EL (cell line): ENCODE measurements around the gene MYH10.

Experiments
- DNase-seq: peaks from one replicate; pipeline ENCODE4 v3.0.0-alpha.2; 2016

Gene MYH10

DNA sequence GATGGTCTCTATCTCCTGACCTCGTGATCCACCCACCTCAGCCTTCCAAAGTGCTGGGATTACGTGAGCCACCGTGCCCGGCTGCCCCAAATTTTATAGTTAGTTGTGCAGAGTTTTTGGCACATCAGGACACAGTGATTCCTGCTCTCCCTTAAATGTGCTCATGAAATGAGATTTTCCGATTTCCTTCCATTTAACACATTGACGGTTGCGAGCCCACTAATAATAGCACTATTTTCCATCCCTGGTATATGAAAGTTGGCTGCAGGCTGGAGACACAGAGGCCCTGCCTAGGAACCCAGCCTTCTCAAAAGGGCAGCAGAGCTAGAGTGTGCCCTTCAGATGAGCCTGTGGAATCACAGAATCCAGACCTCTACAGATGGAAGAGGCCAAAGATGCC, 17.4 kb upstream of the MYH10 start:
- no peak for DNase-seq

DNA sequence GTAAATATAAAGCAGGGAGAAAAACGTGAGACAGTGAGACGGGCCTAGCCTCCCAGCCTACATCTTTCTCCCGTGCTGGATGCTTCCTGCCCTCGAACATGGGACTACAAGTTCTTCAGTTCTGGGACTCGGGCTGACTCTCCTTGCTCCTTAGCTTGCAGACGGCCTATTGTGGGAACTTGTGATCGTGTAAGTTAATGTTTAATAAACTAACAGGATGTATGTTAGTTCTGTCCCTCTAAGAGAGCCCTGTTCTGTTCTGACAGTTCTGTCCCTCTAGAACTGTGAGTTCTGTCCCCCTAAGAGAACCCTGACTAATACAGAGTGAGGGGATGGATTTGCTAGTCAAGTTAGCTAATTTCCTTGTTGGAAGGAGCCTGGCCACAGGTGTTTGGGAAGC, 16.7 kb upstream of the MYH10 start:
- DNase-seq, result no peak

DNA sequence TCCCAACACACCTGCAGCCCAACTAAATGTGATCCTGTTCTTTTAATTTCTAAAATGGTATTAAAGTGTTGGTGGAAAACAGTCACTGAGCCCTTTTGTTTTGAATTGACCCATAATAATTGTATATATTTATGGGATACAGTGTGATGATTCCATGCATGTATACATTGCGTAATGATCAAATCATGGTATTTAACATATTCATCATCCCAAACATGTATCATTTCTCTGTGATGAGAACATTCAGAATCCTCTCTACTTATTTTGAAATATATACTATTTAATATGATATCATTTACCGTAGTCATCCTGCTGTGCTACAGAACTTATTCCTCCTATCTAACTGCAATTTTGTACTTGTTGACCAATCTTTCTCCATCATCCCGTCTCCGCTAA, 14.0 kb upstream of the MYH10 start:
- DNase-seq, result no peak

DNA sequence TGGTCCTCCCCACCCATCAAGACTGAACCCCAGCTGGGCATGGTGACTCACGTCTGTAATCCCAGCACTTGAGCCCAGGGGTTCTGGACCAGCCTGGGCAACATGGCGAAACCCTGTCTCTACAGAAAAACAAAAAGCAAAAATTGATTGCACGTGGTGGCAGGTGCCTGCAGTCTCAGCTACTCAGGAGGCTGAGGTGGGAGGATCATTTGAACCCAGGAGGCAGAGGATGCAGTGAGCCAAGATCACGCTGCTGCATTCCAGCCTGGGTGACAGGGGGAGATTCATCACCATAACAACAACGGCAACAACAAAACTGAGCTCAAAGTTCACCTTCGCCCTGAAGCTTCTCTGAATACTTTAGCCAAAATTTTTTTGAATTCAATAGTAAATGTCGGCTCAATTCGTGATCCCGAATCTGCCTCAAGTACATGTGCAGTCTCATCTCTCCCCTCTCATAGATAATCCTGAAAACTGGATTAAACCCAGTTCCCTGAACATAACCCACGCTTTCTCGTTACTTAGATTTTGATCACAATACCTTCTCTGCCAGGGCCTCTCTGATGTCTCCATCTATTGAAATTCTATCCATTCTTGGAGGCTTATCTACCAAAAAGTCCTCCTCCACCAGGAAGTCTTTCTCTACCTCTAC, 13.5 kb upstream of the MYH10 start:
- DNase-seq, result no peak

- DNase-seq, result no peak
Observed at GRCh38 chr17:8639709-8640108, 9.2 kb upstream of the MYH10 start.

DNA sequence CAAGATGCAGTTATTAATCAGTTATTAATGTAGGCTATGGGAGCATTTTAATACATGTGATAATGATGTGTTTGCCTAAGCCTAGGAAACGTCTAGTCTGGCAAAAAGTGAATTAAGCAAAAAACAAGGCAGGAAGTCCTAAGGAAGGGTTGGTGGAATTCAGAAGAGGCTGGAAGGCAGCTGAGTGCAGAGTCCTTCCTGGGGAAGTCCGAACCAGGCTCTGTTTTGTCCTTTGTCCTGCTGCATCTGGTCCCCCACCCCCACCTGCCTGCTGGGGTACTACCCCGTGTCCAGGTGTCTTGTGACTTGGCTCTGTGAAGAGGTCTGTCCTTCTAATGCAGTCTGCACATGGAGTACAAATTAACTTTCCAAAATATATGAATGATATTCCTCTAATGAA, 1.5 kb upstream of the MYH10 start:
- DNase-seq, result no peak

GRCh38 chr17:8631554-8631877, 991 bp upstream of the MYH10 start:
- DNase-seq, result no peak

GRCh38 chr17:8630802-8631553, 453 bp upstream of the MYH10 start:
- DNase-seq, result peak; percentile 100

GRCh38 chr17:8629371-8630226, 926 bp downstream of the MYH10 start:
- peak; percentile 45 for DNase-seq

DNA sequence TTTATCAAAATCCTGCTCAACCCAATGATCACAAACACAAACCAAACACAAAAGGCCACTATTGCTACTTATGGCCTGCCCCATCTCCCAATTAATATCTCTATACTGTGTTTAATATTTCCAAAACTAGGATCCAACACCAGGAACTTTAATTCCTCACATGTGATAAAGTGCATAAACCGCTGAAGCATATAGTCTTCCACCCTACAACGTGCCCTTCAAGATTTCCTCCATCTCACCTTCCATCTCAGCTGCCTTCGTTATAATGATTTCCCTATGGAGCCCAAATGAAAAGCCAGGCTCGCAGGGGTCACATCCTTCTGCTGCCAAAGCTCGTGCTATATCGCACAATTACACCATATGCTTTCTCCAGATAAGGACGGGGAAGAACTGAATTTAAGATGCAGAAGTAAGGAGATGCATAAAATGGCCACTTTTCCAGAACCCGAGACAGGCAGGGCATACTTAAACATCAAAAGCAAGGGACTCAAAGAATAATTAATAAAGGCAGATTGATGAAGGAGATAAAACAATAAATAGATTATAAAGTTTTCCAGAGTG, 1.8 kb downstream of the MYH10 start:
- DNase-seq, result no peak

DNA sequence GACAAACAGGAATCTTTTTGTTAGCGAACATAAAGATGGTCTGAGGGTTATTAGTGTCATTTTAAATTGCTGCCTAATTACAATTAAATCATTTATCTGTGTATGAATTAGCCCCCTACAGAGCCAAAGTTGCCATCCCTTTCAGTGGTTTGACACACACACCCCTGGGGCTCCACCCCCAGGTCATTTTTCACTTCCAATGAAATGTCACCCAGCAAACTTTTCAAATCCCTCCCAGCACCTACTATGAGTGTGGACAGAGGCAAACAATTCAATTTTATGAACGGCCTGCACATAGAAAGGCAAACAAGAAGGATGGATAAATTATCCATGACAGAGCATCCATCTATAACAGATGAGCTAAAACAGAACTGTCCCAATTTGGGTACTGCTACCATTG, 2.4 kb downstream of the MYH10 start:
- no peak for DNase-seq

DNA sequence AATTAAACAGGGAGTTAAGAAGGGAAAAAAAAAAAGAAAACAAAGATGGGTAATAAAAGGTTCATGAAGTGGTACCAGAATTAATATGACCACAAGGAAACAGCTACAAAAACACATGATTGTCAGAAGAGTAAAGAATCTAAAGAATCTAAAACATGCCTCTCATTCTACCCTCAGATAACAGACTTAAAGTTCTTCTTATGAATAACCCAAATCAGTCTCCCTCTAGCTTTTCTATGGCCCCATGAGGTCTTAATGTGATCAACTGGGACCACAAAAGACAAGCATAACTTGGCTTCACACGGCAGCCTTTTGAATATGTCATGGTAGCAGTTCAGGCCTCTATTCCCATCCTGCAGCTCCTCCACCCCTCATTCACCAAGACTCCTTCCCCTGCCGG, 6.9 kb downstream of the MYH10 start:
- DNase-seq, result peak; percentile 51

DNA sequence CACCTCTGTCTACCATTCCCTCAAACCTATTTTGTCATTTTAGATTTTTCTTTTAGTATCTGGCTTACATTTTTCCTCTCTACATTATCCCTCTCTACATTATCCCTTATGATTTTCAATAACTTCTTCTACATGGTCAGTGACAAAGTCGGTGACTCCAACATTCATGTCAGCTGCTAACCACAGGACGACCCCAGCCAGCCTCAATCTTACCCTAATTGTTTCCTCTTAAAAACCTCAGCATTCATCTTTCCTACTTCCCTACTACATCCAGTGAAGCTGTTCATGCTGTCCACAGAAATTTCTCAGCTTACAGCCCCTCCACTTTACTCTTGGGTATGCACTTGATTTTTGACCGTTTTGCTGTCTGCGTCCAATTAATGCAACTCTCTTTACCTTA, 8.3 kb downstream of the MYH10 start:
- no peak for DNase-seq

- peak; percentile 47 for DNase-seq
Observed at GRCh38 chr17:8621585-8621984, 8.9 kb downstream of the MYH10 start.

DNA sequence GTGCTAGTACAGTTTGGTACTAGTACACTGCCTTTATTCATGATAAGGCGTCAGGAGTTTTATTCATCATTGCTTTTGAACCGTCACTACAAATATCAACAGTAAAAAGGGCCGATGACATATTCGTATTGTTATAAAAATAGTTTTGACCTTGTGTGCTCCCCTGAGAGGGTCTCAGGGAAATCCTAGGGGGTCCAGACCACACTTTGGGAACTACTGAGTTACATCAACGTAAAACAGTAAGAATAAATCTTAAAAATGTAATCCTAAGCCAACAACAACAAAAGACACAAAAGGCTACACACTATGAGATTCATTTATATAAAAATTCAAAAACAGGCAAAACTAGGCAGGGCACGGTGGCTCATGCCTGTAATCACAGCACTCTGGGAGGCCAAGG, 11.2 kb downstream of the MYH10 start:
- DNase-seq, result no peak

DNA sequence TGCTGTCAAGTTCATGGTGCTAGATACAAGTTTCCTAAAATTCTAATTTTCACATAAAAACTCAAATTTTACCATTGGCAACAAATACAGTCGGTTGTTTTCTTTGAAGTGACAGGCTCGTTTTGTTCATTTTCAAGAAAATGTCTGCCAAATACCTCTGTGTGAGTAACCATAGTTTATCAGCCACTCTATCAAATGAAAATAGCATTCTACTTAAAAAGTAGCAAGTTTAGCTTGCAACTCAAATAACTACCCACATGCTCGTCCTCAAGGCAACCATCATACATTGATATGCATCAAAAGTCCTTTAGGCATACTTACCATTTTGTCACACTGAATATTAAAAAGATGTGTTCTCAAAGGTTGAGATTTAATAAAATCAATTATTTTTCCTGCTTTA, 11.7 kb downstream of the MYH10 start:
- DNase-seq, result no peak

- DNase-seq, result no peak
Observed at GRCh38 chr17:8614988-8615387, 15.5 kb downstream of the MYH10 start.

GRCh38 chr17:8611619-8612298, 18.8 kb downstream of the MYH10 start:
- DNase-seq, result peak; percentile 51

- DNase-seq, result peak; percentile 45
Observed at GRCh38 chr17:8611137-8611536, 19.4 kb downstream of the MYH10 start.

GRCh38 chr17:8610558-8610957, 20.0 kb downstream of the MYH10 start:
- no peak for DNase-seq

- no peak for DNase-seq
Observed at GRCh38 chr17:8609910-8610309, 20.6 kb downstream of the MYH10 start.

- peak; percentile 39 for DNase-seq
Observed at GRCh38 chr17:8608001-8608400, 22.5 kb downstream of the MYH10 start.

DNA sequence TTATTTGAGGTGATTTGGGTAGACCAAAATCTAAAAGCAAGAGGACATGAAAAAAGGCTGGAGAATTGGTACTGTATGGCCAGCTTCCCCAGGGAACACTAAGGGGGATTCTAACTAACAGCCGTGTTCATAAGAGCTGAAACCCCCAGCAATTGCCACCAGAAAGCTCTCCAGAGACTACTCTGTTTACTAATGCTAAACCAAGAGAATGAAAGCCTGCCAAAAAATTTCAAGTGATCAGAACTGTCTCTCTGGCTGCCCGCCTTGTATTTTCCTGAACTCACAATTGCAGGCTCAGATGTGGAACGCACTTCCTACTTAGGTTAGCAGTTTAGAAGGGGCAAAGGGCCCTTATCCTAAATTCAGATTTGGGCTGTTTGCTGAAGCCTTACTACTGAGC, 24.1 kb downstream of the MYH10 start:
- DNase-seq, result no peak
